Upper lobe of left lung (tissue), 4 donors: ENCODE results near the gene DLK2.

ENCODE experiments used
- POLR2A ChIP-seq, 4 donors: fragments of 450-650 bp; IDR thresholded peaks; one replicate each; pipeline ENCODE4 v1.5.1; 2016 to 2017; ENCODE audit warnings: antibody characterized with exemption in 4 of 4, mild to moderate bottlenecking in 2 of 4
- POLR2AphosphoS5 ChIP-seq, 2 donors: sonication (generic); formaldehyde crosslinking; IDR thresholded peaks; one replicate each; pipeline ENCODE4 v1.5.1; 2017; ENCODE audit warnings: antibody characterized with exemption in 2 of 2
- TF ChIP-seq, protein P1 (sequence below), 6 experiments: fragments of 450-650 bp in 4 of 6; fragments of 200-600 bp in 2 of 6; sonication (generic) in 2 of 6; IDR thresholded peaks; one replicate each; pipeline ENCODE4 v1.5.1; 2016 to 2019; ENCODE audit warnings: antibody characterized with exemption in 6 of 6

DNA sequence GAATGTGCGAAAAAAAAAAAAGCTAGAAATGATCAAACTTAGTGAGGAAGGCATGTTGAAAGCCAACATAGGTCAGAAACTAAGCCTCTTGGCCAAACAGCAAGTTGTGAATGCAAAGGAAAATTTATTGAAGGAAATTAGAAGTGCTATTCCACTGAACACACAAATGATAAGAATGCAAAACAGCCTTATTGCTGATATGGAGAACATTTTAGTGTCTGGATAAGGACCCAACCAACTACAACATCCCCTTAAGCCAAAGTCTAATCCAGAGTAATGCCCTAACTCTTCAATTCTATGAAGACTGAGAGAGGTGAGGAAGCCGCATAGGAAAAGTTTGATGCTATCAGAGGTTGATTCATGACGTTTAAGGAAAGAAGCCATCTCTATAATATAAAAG lies 33.5 kb downstream of the DLK2 start:
- TF ChIP-seq POLR2AphosphoS5 (IDR thresholded peaks at IDR 0.05) (no peak), POLR2A (IDR thresholded peaks at IDR 0.05) (no peak)
- TF ChIP-seq, protein P1, sequence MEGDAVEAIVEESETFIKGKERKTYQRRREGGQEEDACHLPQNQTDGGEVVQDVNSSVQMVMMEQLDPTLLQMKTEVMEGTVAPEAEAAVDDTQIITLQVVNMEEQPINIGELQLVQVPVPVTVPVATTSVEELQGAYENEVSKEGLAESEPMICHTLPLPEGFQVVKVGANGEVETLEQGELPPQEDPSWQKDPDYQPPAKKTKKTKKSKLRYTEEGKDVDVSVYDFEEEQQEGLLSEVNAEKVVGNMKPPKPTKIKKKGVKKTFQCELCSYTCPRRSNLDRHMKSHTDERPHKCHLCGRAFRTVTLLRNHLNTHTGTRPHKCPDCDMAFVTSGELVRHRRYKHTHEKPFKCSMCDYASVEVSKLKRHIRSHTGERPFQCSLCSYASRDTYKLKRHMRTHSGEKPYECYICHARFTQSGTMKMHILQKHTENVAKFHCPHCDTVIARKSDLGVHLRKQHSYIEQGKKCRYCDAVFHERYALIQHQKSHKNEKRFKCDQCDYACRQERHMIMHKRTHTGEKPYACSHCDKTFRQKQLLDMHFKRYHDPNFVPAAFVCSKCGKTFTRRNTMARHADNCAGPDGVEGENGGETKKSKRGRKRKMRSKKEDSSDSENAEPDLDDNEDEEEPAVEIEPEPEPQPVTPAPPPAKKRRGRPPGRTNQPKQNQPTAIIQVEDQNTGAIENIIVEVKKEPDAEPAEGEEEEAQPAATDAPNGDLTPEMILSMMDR (IDR thresholded peaks at IDR 0.05) = no peak
